ENCODE results near the gene LYPD5.
"Not testable (repeated sequence)": the region's sequence is repeated elsewhere in the genome, so short reads cannot be mapped to it uniquely, and the experiment has no call there.

Gene LYPD5

GRCh38 chr19:43769256-43769655 lies 33.0 kb downstream of the LYPD5 start:
- no peak for DNase-seq (ENCODE audit: low read depth)
- no peak for TF ChIP-seq CTCF (IDR thresholded peaks at IDR 0.05; ENCODE audit: insufficient read depth, low read depth, low read length, missing control alignments)
- no peak overlapping the region for H3K4me3 ChIP-seq (ENCODE audit: low read depth, low read length)

DNA sequence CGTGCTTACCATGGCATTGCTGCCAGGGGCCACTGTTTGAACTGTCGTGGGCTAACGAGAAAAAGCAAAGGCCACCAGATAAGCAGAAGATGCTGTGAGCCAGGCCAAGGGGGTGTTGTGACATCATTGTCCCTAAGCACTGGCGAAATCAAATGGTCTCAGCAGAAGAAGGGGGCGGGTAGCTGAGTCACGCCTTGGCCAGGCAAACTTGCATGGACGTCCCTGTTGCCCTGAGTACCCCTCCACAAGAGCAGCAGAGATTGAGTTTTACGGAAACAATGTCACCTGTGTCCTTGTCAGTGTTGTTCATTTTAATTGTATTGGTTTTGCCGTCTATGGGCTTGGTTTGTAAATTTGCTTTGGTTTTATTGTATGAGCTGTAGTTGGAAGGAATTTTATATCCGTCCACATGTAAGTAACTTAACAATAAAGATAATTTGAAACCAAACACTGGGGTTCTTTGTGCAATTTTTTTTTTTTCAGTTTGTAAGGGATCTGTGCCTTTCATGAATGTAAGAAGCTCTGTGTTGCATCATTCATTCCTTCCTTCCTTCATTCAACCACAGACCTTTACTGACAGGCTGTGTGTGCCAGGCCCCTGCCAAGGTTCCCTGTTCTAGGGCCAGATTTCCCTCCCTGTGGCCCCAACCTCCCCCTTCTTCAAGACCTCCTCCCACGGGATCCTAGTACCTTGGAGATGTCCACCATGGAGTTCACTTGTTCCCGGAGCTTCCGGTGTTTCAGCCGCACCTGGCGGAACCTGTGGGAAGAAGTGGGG lies 33.8 kb downstream of the LYPD5 start:
- DNase-seq (ENCODE audit: low read depth): no peak
- no peak for TF ChIP-seq CTCF (IDR thresholded peaks at IDR 0.05; ENCODE audit: insufficient read depth, low read depth, low read length, missing control alignments)
- H3K4me3 ChIP-seq (ENCODE audit: low read depth, low read length): no peak overlapping the region

DNA sequence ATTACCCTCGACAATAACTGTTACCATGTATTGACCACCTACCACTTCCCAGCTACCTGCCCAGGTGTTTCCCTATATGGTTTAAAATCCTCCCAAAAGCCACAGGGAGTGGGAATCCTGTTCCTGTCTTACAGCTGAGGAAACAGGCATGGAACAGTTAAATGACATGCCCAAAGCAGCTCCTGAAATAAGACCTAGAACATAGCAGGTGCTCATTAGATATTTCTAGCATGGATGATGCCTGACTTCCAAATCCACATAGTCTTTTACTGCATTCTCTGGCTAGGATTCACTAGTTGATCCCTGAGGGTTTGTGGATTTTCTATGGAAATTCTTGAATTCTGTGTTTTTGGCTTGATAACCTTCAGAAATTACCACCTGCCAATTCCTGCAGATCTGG lies 34.4 kb downstream of the LYPD5 start:
- no peak for DNase-seq (ENCODE audit: low read depth)
- no peak for TF ChIP-seq CTCF (IDR thresholded peaks at IDR 0.05; ENCODE audit: insufficient read depth, low read depth, low read length, missing control alignments)
- no peak overlapping the region for H3K4me3 ChIP-seq (ENCODE audit: low read depth, low read length)

GRCh38 chr19:43767316-43767715 lies 34.9 kb downstream of the LYPD5 start:
- no peak overlapping the region for H3K4me3 ChIP-seq (ENCODE audit: low read depth, low read length)
- DNase-seq (ENCODE audit: low read depth): no peak
- no peak for TF ChIP-seq CTCF (IDR thresholded peaks at IDR 0.05; ENCODE audit: insufficient read depth, low read depth, low read length, missing control alignments)

DNA sequence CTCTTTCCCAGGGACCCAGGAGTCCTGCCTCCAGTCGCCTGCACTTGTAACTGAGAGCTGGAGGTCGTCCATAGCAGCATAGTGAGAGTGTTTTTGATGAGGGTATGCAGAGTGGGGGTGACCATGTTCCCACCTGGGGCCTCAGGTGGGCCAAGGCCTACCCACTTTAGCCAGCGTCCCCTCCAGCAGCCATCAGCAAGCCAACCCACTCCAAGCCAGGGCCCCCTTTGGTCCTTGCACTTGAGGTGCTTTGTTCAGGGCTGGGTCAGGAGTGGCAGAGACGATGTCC lies 35.5 kb downstream of the LYPD5 start:
- no peak for TF ChIP-seq CTCF (IDR thresholded peaks at IDR 0.05; ENCODE audit: insufficient read depth, low read depth, low read length, missing control alignments)
- DNase-seq (ENCODE audit: low read depth): no peak
- no peak overlapping the region for H3K4me3 ChIP-seq (ENCODE audit: low read depth, low read length)

- TF ChIP-seq CTCF (IDR thresholded peaks at IDR 0.05; ENCODE audit: insufficient read depth, low read depth, low read length, missing control alignments): no peak
- DNase-seq (ENCODE audit: low read depth): peak; percentile 97
- H3K4me3 ChIP-seq (ENCODE audit: low read depth, low read length): peak overlapping the region; percentile 1
These were observed 37.0 kb downstream of the LYPD5 start for GRCh38 chr19:43765109-43765876.

- H3K4me3 ChIP-seq (ENCODE audit: low read depth, low read length): peak overlapping the region; percentile 1
- DNase-seq (ENCODE audit: low read depth): not testable (repeated sequence)
These were observed 37.6 kb downstream of the LYPD5 start for GRCh38 chr19:43764684-43765083.
